ENCODE data around the gene EP400. TPM values are rescaled to one million over a fixed set of nuclear protein-coding genes. Genes with fewer than 3 reads are reported as not detected.

The EP400 gene
- total and polyA plus RNA-seq, 2 of the 8 experiments (the other 6 are each of a cell fraction or from before 2014, with no cell fraction given) = 13.1 to 69.7 TPM

- TF ChIP-seq ATF2 (IDR thresholded peaks at IDR 0.05; ENCODE audit: low read length) (no peak), KDM5A (IDR thresholded peaks at IDR 0.05; ENCODE audit: low read length) (no peak), TEAD4 (IDR thresholded peaks at IDR 0.05; ENCODE audit: low read depth, low read length) (no peak), SAP30 (IDR thresholded peaks at IDR 0.05; ENCODE audit: insufficient read depth, insufficient replicate concordance, low read length) (no peak), HDAC6 (IDR thresholded peaks at IDR 0.05; ENCODE audit: low read depth, low read length) (no peak)
Observed at GRCh38 chr12:131905081-131905629, 44.6 kb upstream of the EP400 start (continued).

Measured in H1 (cell line).